ENCODE data around the gene RPRM.

The RPRM gene

GRCh38 chr2:153476816-153477635 is 1.5 kb downstream of the RPRM start:
- no peak for DNase-seq (ENCODE audit: extremely low read depth, low read depth)
- no peak for TF ChIP-seq CTCF (IDR thresholded peaks at IDR 0.05; ENCODE audit: low read depth, low read length, missing control alignments)
- no peak overlapping the region for H3K4me3 ChIP-seq (replicated peaks; ENCODE audit: low read depth, low read length)

- DNase-seq (ENCODE audit: extremely low read depth, low read depth): no peak
- TF ChIP-seq CTCF (IDR thresholded peaks at IDR 0.05; ENCODE audit: low read depth, low read length, missing control alignments): no peak
- H3K4me3 ChIP-seq (replicated peaks; ENCODE audit: low read depth, low read length): no peak overlapping the region
Observed at GRCh38 chr2:153476491-153476815, 2.1 kb downstream of the RPRM start.

- DNase-seq (ENCODE audit: extremely low read depth, low read depth): no peak
- no peak for TF ChIP-seq CTCF (IDR thresholded peaks at IDR 0.05; ENCODE audit: low read depth, low read length, missing control alignments)
- no peak overlapping the region for H3K4me3 ChIP-seq (replicated peaks; ENCODE audit: low read depth, low read length)
Observed at GRCh38 chr2:153474876-153475435, 3.6 kb downstream of the RPRM start.

GRCh38 chr2:153474407-153474806 is 4.2 kb downstream of the RPRM start:
- no peak for TF ChIP-seq CTCF (IDR thresholded peaks at IDR 0.05; ENCODE audit: low read depth, low read length, missing control alignments)
- no peak for DNase-seq (ENCODE audit: extremely low read depth, low read depth)

GRCh38 chr2:153470867-153471266 is 7.7 kb downstream of the RPRM start:
- no peak for DNase-seq (ENCODE audit: extremely low read depth, low read depth)
- no peak for TF ChIP-seq CTCF (IDR thresholded peaks at IDR 0.05; ENCODE audit: low read depth, low read length, missing control alignments)
- H3K4me3 ChIP-seq (replicated peaks; ENCODE audit: low read depth, low read length): no peak overlapping the region

More at GRCh38 chr2:153474407-153474806, 4.2 kb downstream of the RPRM start:
- no peak overlapping the region for H3K4me3 ChIP-seq (replicated peaks; ENCODE audit: low read depth, low read length)

- TF ChIP-seq CTCF (IDR thresholded peaks at IDR 0.05; ENCODE audit: low read depth, low read length, missing control alignments): no peak
- DNase-seq (ENCODE audit: extremely low read depth, low read depth): no peak
- H3K4me3 ChIP-seq (replicated peaks; ENCODE audit: low read depth, low read length): no peak overlapping the region
Observed at GRCh38 chr2:153464395-153464794, 14.2 kb downstream of the RPRM start.
